ENCODE measurements around the gene CD276.
"Not testable (repeated sequence)": the region's sequence is repeated elsewhere in the genome, so short reads cannot be mapped to it uniquely, and the experiment has no call there.

Gene CD276

DNA sequence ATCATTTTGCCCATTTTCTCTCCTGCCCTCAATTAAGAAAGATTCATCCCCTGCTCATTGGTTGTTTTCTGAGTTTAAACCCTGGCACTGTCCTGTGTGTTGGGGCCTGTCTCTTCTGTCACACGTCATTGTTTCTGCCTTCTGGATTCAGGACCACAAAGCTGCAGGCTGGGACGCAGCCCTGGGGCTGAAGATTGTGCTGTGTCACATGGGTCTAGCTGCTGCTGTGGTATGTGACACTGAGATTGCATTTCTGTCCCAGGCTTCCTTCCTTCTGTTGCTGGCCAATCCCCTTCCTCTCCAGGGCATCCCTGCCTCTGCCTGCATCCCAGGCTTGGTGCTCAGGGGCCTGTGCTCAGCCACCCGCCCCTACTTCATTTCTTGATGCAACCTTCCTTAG, 40.0 kb downstream of the CD276 start:
- no peaks in the 10 kb centered on the region for H3K9me3 ChIP-seq (ENCODE audit: low read length)
- H3K36me3 ChIP-seq (ENCODE audit: insufficient read depth, low read length), result no peaks in the 10 kb centered on the region
- H3K4me3 ChIP-seq (ENCODE audit: low read length), result no peak overlapping the region
- no peaks in the 10 kb centered on the region for H3K27me3 ChIP-seq (ENCODE audit: insufficient read depth, low read length)
- H2AFZ ChIP-seq (ENCODE audit: low read depth, low read length), result no peak overlapping the region
- H3K4me1 ChIP-seq (ENCODE audit: insufficient read depth, low read length), result peaks cover 25% of the 10 kb centered on the region

DNA sequence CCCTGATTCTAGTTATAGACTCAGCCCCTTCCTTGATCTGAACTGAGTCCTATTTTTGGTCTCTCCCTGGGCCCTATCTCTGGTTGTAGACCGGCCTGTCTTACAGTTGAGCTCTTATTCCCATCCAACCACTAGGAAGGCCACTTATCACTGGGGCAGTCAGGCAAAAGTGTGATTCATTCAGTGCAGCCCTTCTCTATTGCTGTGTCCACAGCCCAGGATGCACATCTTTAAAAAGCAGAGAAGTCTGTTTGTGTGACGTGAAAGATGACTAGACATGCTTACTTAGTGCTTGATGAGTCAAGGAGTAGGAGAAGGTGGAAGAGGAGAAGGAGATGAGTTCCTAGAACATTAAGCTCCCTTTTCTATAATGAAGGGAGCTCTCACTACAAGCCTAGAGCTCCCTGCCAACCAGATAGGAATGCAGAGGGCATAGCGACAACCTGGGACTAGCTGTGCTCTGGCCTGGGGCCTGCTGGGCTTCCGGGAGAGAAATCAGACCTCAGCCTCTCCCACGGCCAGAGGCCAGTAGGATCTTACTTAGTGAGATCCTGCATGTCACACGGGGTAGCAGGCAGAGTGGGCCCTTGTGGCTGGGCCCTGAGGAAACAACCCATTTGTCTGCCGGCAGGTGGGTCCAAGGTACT, 43.3 kb downstream of the CD276 start:
- H3K4me1 ChIP-seq (ENCODE audit: insufficient read depth, low read length), result peaks cover 25% of the 10 kb centered on the region
- no peaks in the 10 kb centered on the region for H3K9me3 ChIP-seq (ENCODE audit: low read length)
- H2AFZ ChIP-seq (ENCODE audit: low read depth, low read length), result no peak overlapping the region
- no peak overlapping the region for H3K4me3 ChIP-seq (ENCODE audit: low read length)
- H3K27me3 ChIP-seq (ENCODE audit: insufficient read depth, low read length), result no peaks in the 10 kb centered on the region
- H3K36me3 ChIP-seq (ENCODE audit: insufficient read depth, low read length), result no peaks in the 10 kb centered on the region

- H3K36me3 ChIP-seq (ENCODE audit: insufficient read depth, low read length); H3K4me1 ChIP-seq (ENCODE audit: insufficient read depth, low read length); H3K9me3 ChIP-seq (ENCODE audit: low read length); H3K4me3 ChIP-seq (ENCODE audit: low read length); H3K27me3 ChIP-seq (ENCODE audit: insufficient read depth, low read length); H2AFZ ChIP-seq (ENCODE audit: low read depth, low read length): not testable (repeated sequence)
Observed at GRCh38 chr15:73732051-73732450, 47.9 kb downstream of the CD276 start.

GRCh38 chr15:73732930-73733329, 48.7 kb downstream of the CD276 start:
- Histone ChIP-seq H2AFZ (ENCODE audit: low read depth, low read length) (no peak overlapping the region), H3K9me3 (ENCODE audit: low read length) (no peaks in the 10 kb centered on the region), H3K4me3 (ENCODE audit: low read length) (no peak overlapping the region), H3K27me3 (ENCODE audit: insufficient read depth, low read length) (no peaks in the 10 kb centered on the region), H3K36me3 (ENCODE audit: insufficient read depth, low read length) (no peaks in the 10 kb centered on the region), H3K4me1 (ENCODE audit: insufficient read depth, low read length) (peaks cover 1% of the 10 kb centered on the region)

DNA sequence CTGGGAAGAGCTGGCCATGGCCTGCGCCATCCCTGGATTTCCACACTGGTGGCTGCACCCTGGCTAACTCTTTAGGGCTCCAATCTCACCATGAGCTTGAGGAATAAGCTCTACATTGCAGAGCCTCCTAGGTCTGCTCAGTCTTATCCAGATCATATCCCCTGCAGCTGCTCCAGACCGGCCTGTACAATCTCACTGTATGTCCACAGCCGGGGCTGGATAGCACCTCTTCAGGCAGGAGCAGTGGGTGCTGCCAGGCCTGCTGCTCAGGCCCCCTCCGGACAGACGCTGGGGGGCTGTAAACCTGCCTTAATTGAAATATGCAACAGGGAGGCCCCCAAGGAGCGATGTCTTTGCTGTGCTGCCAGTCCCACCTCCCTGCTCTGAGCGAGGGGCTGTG, 53.4 kb downstream of the CD276 start:
- Histone ChIP-seq H2AFZ (ENCODE audit: low read depth, low read length) (no peak overlapping the region), H3K27me3 (ENCODE audit: insufficient read depth, low read length) (no peaks in the 10 kb centered on the region), H3K4me1 (ENCODE audit: insufficient read depth, low read length) (peaks cover 11% of the 10 kb centered on the region), H3K36me3 (ENCODE audit: insufficient read depth, low read length) (no peaks in the 10 kb centered on the region), H3K9me3 (ENCODE audit: low read length) (no peaks in the 10 kb centered on the region), H3K4me3 (ENCODE audit: low read length) (no peak overlapping the region)

GRCh38 chr15:73740152-73741048, 56.2 kb downstream of the CD276 start:
- no peaks in the 10 kb centered on the region for H3K36me3 ChIP-seq (ENCODE audit: insufficient read depth, low read length)
- no peaks in the 10 kb centered on the region for H3K27me3 ChIP-seq (ENCODE audit: insufficient read depth, low read length)
- H3K4me3 ChIP-seq (ENCODE audit: low read length), result no peak overlapping the region
- H2AFZ ChIP-seq (ENCODE audit: low read depth, low read length), result no peak overlapping the region
- H3K9me3 ChIP-seq (ENCODE audit: low read length), result no peaks in the 10 kb centered on the region
- H3K4me1 ChIP-seq (ENCODE audit: insufficient read depth, low read length), result peaks cover 11% of the 10 kb centered on the region

- Histone ChIP-seq H3K4me1 (ENCODE audit: insufficient read depth, low read length) (peaks cover 14% of the 10 kb centered on the region), H2AFZ (ENCODE audit: low read depth, low read length) (no peak overlapping the region), H3K4me3 (ENCODE audit: low read length) (no peak overlapping the region), H3K36me3 (ENCODE audit: insufficient read depth, low read length) (no peaks in the 10 kb centered on the region), H3K27me3 (ENCODE audit: insufficient read depth, low read length) (no peaks in the 10 kb centered on the region), H3K9me3 (ENCODE audit: low read length) (no peaks in the 10 kb centered on the region)
Observed at GRCh38 chr15:73741321-73741836, 57.2 kb downstream of the CD276 start.

- Histone ChIP-seq H3K4me1 (ENCODE audit: insufficient read depth, low read length) (peaks cover 30% of the 10 kb centered on the region), H3K4me3 (ENCODE audit: low read length) (no peak overlapping the region), H2AFZ (ENCODE audit: low read depth, low read length) (no peak overlapping the region), H3K27me3 (ENCODE audit: insufficient read depth, low read length) (no peaks in the 10 kb centered on the region), H3K9me3 (ENCODE audit: low read length) (no peaks in the 10 kb centered on the region), H3K36me3 (ENCODE audit: insufficient read depth, low read length) (no peaks in the 10 kb centered on the region)
Observed at GRCh38 chr15:73744293-73744692, 60.1 kb downstream of the CD276 start.

- Histone ChIP-seq H3K4me3 (ENCODE audit: low read length) (no peak overlapping the region), H3K4me1 (ENCODE audit: insufficient read depth, low read length) (peaks cover 30% of the 10 kb centered on the region), H2AFZ (ENCODE audit: low read depth, low read length) (no peak overlapping the region), H3K27me3 (ENCODE audit: insufficient read depth, low read length) (no peaks in the 10 kb centered on the region), H3K36me3 (ENCODE audit: insufficient read depth, low read length) (no peaks in the 10 kb centered on the region), H3K9me3 (ENCODE audit: low read length) (no peaks in the 10 kb centered on the region)
Observed at GRCh38 chr15:73745073-73745472, 60.9 kb downstream of the CD276 start.

- Histone ChIP-seq H3K9me3 (ENCODE audit: low read length) (no peaks in the 10 kb centered on the region), H3K4me1 (ENCODE audit: insufficient read depth, low read length) (peaks cover 30% of the 10 kb centered on the region), H3K4me3 (ENCODE audit: low read length) (no peak overlapping the region), H3K36me3 (ENCODE audit: insufficient read depth, low read length) (no peaks in the 10 kb centered on the region), H3K27me3 (ENCODE audit: insufficient read depth, low read length) (no peaks in the 10 kb centered on the region), H2AFZ (ENCODE audit: low read depth, low read length) (no peak overlapping the region)
Observed at GRCh38 chr15:73746261-73746660, 62.1 kb downstream of the CD276 start.

DNA sequence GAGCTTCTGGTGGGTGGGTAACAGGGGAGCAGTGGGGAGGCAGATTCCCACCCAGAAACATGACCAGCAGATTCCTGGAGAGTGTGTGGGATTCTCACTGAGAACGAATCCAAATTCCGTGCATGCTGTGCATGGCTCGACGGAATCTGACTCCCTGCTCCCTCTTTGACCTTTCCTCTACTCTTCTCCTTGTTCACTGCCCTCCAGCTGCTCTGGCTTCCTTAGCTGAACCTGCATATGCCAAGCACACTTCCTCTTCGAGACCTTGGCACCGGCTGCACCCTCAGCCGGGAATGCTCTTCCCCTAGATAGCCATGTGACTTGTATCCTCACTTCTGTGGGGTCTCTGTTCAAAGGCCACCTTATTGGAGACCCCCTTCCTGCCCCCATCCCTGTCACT, 62.7 kb downstream of the CD276 start:
- Histone ChIP-seq H3K27me3 (ENCODE audit: insufficient read depth, low read length) (no peaks in the 10 kb centered on the region), H3K4me1 (ENCODE audit: insufficient read depth, low read length) (peaks cover 30% of the 10 kb centered on the region)

GRCh38 chr15:73747847-73748590, 63.8 kb downstream of the CD276 start:
- Histone ChIP-seq H3K9me3 (ENCODE audit: low read length) (no peaks in the 10 kb centered on the region), H2AFZ (ENCODE audit: low read depth, low read length) (no peak overlapping the region), H3K36me3 (ENCODE audit: insufficient read depth, low read length) (no peaks in the 10 kb centered on the region), H3K27me3 (ENCODE audit: insufficient read depth, low read length) (no peaks in the 10 kb centered on the region), H3K4me3 (ENCODE audit: low read length) (no peak overlapping the region), H3K4me1 (ENCODE audit: insufficient read depth, low read length) (peaks cover 30% of the 10 kb centered on the region)

More for the DNA sequence above, 62.7 kb downstream of the CD276 start:
- Histone ChIP-seq H3K36me3 (ENCODE audit: insufficient read depth, low read length) (no peaks in the 10 kb centered on the region), H2AFZ (ENCODE audit: low read depth, low read length) (no peak overlapping the region), H3K9me3 (ENCODE audit: low read length) (no peaks in the 10 kb centered on the region), H3K4me3 (ENCODE audit: low read length) (no peak overlapping the region)

DNA sequence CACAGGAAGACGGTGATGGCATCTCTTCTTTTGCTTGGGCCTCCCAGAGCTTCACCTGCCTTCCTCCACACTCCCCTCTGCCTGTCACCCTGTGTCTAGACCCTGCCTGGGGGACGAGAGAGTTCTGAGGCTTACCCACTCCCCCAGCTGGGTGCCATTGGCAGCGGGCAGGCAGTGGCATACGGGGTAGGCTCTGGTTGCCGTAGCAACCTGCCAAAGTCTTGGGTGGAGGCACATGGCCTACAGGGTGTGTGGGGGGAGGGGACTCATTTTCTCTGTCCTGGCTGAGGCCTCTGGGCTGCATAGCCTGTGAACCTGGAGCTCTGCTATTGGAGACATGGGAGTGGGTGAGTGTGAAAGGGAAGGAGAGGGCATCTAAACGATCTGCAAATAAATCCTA, 64.5 kb downstream of the CD276 start:
- H3K9me3 ChIP-seq (ENCODE audit: low read length), result no peaks in the 10 kb centered on the region
- H3K36me3 ChIP-seq (ENCODE audit: insufficient read depth, low read length), result no peaks in the 10 kb centered on the region
- peaks cover 4% of the 10 kb centered on the region for H3K27me3 ChIP-seq (ENCODE audit: insufficient read depth, low read length)
- H3K4me1 ChIP-seq (ENCODE audit: insufficient read depth, low read length), result peaks cover 33% of the 10 kb centered on the region
- no peak overlapping the region for H2AFZ ChIP-seq (ENCODE audit: low read depth, low read length)
- H3K4me3 ChIP-seq (ENCODE audit: low read length), result no peak overlapping the region

Data from neuron (in vitro differentiated cells).